Measurements from ENCODE around the gene MAL.

Gene MAL

DNA sequence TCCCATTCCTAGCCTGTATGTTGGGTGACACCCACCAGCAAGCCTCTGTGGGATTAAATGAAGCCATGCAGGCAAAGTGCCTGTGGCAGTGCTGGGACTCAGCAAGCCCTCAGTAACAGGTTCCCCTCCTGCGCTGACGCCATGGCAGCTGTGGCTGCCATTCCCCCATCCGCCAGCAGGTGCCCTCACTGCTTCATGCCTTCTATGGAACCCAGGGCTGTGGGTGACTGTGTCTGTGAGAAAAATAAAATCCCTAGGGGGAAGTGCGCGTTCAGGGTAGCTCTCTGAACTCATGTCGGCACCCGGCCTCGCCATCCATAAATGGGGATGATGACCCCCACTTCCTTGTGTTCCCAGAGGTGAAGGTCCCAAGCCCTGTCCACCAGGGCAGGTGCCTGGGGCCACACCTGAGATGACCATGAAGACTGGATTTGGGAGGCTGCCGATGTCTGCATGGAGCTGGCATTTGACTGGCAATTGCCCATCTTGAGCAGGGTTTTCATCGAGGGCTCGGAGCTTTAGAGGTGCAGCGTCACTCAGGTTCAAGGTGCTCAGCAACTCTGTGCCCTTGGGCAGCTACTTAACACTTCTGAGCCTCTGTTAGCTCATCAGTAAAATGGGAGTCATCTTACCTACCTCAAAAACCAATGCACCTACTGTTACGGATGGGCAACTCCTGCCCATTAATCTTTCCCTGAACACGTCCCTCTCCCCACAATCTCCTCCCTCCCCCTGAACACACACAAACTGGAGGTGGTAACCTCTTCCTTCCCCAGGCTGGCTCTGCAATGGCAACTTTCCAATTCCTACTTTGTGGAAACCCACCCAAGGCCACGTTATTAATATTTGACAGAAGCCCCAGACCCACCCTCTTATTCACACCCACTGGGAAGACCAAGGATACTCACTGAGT, 2.9 kb upstream of the MAL start:
- TF ChIP-seq TAF1 (IDR thresholded peaks at IDR 0.05; ENCODE audit: borderline replicate concordance, insufficient read depth, low read length), result no peak
- TF ChIP-seq FOXP2 (optimal IDR thresholded peaks at IDR 0.05; ENCODE audit: borderline replicate concordance, extremely low read depth, extremely low read length, insufficient read depth), result no peak
- TF ChIP-seq POLR2AphosphoS5 (IDR thresholded peaks at IDR 0.05; ENCODE audit: low read depth, low read length), result no peak
- TF ChIP-seq, protein P1, sequence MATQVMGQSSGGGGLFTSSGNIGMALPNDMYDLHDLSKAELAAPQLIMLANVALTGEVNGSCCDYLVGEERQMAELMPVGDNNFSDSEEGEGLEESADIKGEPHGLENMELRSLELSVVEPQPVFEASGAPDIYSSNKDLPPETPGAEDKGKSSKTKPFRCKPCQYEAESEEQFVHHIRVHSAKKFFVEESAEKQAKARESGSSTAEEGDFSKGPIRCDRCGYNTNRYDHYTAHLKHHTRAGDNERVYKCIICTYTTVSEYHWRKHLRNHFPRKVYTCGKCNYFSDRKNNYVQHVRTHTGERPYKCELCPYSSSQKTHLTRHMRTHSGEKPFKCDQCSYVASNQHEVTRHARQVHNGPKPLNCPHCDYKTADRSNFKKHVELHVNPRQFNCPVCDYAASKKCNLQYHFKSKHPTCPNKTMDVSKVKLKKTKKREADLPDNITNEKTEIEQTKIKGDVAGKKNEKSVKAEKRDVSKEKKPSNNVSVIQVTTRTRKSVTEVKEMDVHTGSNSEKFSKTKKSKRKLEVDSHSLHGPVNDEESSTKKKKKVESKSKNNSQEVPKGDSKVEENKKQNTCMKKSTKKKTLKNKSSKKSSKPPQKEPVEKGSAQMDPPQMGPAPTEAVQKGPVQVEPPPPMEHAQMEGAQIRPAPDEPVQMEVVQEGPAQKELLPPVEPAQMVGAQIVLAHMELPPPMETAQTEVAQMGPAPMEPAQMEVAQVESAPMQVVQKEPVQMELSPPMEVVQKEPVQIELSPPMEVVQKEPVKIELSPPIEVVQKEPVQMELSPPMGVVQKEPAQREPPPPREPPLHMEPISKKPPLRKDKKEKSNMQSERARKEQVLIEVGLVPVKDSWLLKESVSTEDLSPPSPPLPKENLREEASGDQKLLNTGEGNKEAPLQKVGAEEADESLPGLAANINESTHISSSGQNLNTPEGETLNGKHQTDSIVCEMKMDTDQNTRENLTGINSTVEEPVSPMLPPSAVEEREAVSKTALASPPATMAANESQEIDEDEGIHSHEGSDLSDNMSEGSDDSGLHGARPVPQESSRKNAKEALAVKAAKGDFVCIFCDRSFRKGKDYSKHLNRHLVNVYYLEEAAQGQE (IDR thresholded peaks at IDR 0.05; ENCODE audit: insufficient read depth in 1 of 2, low read depth in 2 of 2, low read length in 2 of 2), result no peak
- no peak for TF ChIP-seq SIN3A (IDR thresholded peaks at IDR 0.05; ENCODE audit: borderline replicate concordance, insufficient read depth, low read length)

GRCh38 chr2:95023222-95023597, 2.3 kb upstream of the MAL start:
- TF ChIP-seq TAF1 (IDR thresholded peaks at IDR 0.05; ENCODE audit: borderline replicate concordance, insufficient read depth, low read length) (no peak), FOXP2 (optimal IDR thresholded peaks at IDR 0.05; ENCODE audit: borderline replicate concordance, extremely low read depth, extremely low read length, insufficient read depth) (no peak), SIN3A (IDR thresholded peaks at IDR 0.05; ENCODE audit: borderline replicate concordance, insufficient read depth, low read length) (no peak), POLR2AphosphoS5 (IDR thresholded peaks at IDR 0.05; ENCODE audit: low read depth, low read length) (no peak)
- TF ChIP-seq, protein P1 (IDR thresholded peaks at IDR 0.05; ENCODE audit: insufficient read depth in 1 of 2, low read depth in 2 of 2, low read length in 2 of 2), result no peak

DNA sequence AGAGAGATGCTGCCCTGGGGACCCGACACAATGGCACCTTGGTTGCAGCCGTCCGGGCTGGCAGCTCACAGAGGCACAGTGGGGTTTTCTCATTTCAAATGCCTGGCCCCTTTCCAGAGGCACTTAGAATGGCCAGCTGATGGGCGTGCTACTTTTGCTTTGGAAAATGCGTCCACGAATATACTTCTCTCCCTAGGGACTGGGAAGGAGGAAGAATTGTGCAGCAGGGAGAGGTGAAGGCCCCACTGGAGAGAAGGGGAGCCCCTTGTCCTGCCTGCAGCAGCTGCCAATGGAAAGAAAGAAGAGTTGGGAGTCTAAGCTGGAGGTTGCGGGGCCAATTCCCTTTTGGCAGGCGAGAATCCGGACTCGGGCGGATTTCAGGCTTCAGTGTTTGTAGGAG, 1.1 kb upstream of the MAL start:
- no peak for TF ChIP-seq FOXP2 (optimal IDR thresholded peaks at IDR 0.05; ENCODE audit: borderline replicate concordance, extremely low read depth, extremely low read length, insufficient read depth)
- TF ChIP-seq SIN3A (IDR thresholded peaks at IDR 0.05; ENCODE audit: borderline replicate concordance, insufficient read depth, low read length), result no peak
- no peak for TF ChIP-seq TAF1 (IDR thresholded peaks at IDR 0.05; ENCODE audit: borderline replicate concordance, insufficient read depth, low read length)
- TF ChIP-seq, protein P1 (IDR thresholded peaks at IDR 0.05; ENCODE audit: insufficient read depth in 1 of 2, low read depth in 2 of 2, low read length in 2 of 2), result no peak
- TF ChIP-seq POLR2AphosphoS5 (IDR thresholded peaks at IDR 0.05; ENCODE audit: low read depth, low read length), result no peak

GRCh38 chr2:95024960-95025405, 525 bp upstream of the MAL start:
- TF ChIP-seq POLR2AphosphoS5 (IDR thresholded peaks at IDR 0.05; ENCODE audit: low read depth, low read length) (no peak), SIN3A (IDR thresholded peaks at IDR 0.05; ENCODE audit: borderline replicate concordance, insufficient read depth, low read length) (no peak), TAF1 (IDR thresholded peaks at IDR 0.05; ENCODE audit: borderline replicate concordance, insufficient read depth, low read length) (no peak), FOXP2 (optimal IDR thresholded peaks at IDR 0.05; ENCODE audit: borderline replicate concordance, extremely low read depth, extremely low read length, insufficient read depth) (no peak)
- TF ChIP-seq, protein P1 (IDR thresholded peaks at IDR 0.05; ENCODE audit: insufficient read depth in 1 of 2, low read depth in 2 of 2, low read length in 2 of 2), result no peak
